Glomerular visceral epithelial cell (primary cell): Measurements from ENCODE around the gene TM4SF20.

Experiments
- DNase-seq: peaks from one replicate; pipeline ENCODE4 v3.0.0-alpha.2; 2016; ENCODE audit errors: extremely low spot score

The TM4SF20 gene

GRCh38 chr2:227379095-227379494 is at the start of gene TM4SF20:
TSS of gene TM4SF20 (minus strand) at chr2:227379306. CDS start at chr2:227379268, 38 bp downstream.
- DNase-seq: no peak

- no peak for DNase-seq
Measured at GRCh38 chr2:227428731-227429285, 49.7 kb upstream of the TM4SF20 start.

- DNase-seq: no peak
Measured at GRCh38 chr2:227423656-227424499, 44.8 kb upstream of the TM4SF20 start.

GRCh38 chr2:227420087-227421052 is 41.3 kb upstream of the TM4SF20 start:
- no peak for DNase-seq

GRCh38 chr2:227416701-227417100 is 37.6 kb upstream of the TM4SF20 start:
- no peak for DNase-seq

- DNase-seq: peak; percentile 71
Measured at GRCh38 chr2:227415538-227416424, 36.7 kb upstream of the TM4SF20 start.

GRCh38 chr2:227414846-227415245 is 35.7 kb upstream of the TM4SF20 start:
- peak; percentile 38 for DNase-seq

- no peak for DNase-seq
Measured at GRCh38 chr2:227413371-227413770, 34.3 kb upstream of the TM4SF20 start.

- DNase-seq: no peak
Measured at GRCh38 chr2:227412877-227413276, 33.8 kb upstream of the TM4SF20 start.

- peak; percentile 81 for DNase-seq
Measured at GRCh38 chr2:227411990-227412350, 32.9 kb upstream of the TM4SF20 start.

- peak; percentile 84 for DNase-seq
Measured at GRCh38 chr2:227411320-227411989, 32.3 kb upstream of the TM4SF20 start.

GRCh38 chr2:227410191-227410590 is 31.1 kb upstream of the TM4SF20 start:
- no peak for DNase-seq

- no peak for DNase-seq
Measured at GRCh38 chr2:227407591-227408151, 28.6 kb upstream of the TM4SF20 start.

- DNase-seq: peak; percentile 97
Measured at GRCh38 chr2:227406177-227407031, 27.3 kb upstream of the TM4SF20 start.

- no peak for DNase-seq
Measured at GRCh38 chr2:227404585-227405271, 25.6 kb upstream of the TM4SF20 start.

- no peak for DNase-seq
Measured at GRCh38 chr2:227402959-227403358, 23.9 kb upstream of the TM4SF20 start.

- no peak for DNase-seq
Measured at GRCh38 chr2:227402321-227402720, 23.2 kb upstream of the TM4SF20 start.

GRCh38 chr2:227401550-227401949 is 22.4 kb upstream of the TM4SF20 start:
- DNase-seq: no peak
